SU-DHL-6 (cell line): Measurements from ENCODE around the gene PTRH2.

Experiments used
- H2AFZ ChIP-seq: fragments of 200-600 bp; sonication (generic); 2 replicates; pipeline ENCODE4 v1.6.1; 2014; ENCODE audit warnings: low read depth, mild to moderate bottlenecking, moderate library complexity, mixed read lengths, antibody characterized with exemption, low read length; ENCODE audit not compliant: severe bottlenecking
- H3F3A ChIP-seq: fragments of 200-600 bp; shearing (Covaris generic); 2 replicates; pipeline ENCODE4 v1.6.0; 2016; ENCODE audit warnings: antibody characterized with exemption, mild to moderate bottlenecking; ENCODE audit not compliant: insufficient read depth
- H3K27ac ChIP-seq: fragments of 200-600 bp; sonication (generic); 2 replicates; pipeline ENCODE4 v1.5.1; 2016; ENCODE audit warnings: low read depth, mild to moderate bottlenecking, low read length, moderate library complexity, mixed read lengths
- H3K27me3 ChIP-seq: fragments of 200-600 bp; sonication (generic), shearing (Covaris generic); 2 replicates; pipeline ENCODE4 v1.6.0; 2014; ENCODE audit warnings: mild to moderate bottlenecking, low read length
- H3K36me3 ChIP-seq: fragments of 200-600 bp; sonication (generic); 2 replicates; pipeline ENCODE4 v1.6.1; 2014; ENCODE audit warnings: mild to moderate bottlenecking, low read length, mixed read lengths
- H3K4me2 ChIP-seq: fragments of 300-600, 200-600 bp; shearing (Covaris generic), sonication (generic); 2 replicates; pipeline ENCODE4 v1.6.0; 2014; ENCODE audit warnings: low read length, low read depth, mild to moderate bottlenecking; ENCODE audit not compliant: poor library complexity, severe bottlenecking
- H3K4me3 ChIP-seq: fragments of 200-600 bp; sonication (generic); 2 replicates; pipeline ENCODE4 v1.5.1; 2014; ENCODE audit warnings: antibody characterized with exemption, low read length, mild to moderate bottlenecking, mixed read lengths; ENCODE audit not compliant: insufficient read depth, poor library complexity, severe bottlenecking
- H3K79me2 ChIP-seq: fragments of 200-600 bp; sonication (generic); 2 replicates; pipeline ENCODE4 v1.6.1; 2014; ENCODE audit warnings: mild to moderate bottlenecking, low read length, moderate library complexity; ENCODE audit not compliant: insufficient read depth
- H3K9ac ChIP-seq: fragments of 200-600 bp; sonication (generic); 2 replicates; pipeline ENCODE4 v1.7.0; 2014; ENCODE audit warnings: mild to moderate bottlenecking, low read length
- H3K9me2 ChIP-seq: fragments of 200-600 bp; sonication (generic); replicated peaks from 2 replicates; pipeline ENCODE4 v1.6.1; 2014; ENCODE audit warnings: low read length; ENCODE audit not compliant: insufficient read depth
- H3K9me3 ChIP-seq: fragments of 200-600 bp; sonication (generic); 2 replicates; pipeline ENCODE4 v1.6.1; 2014; ENCODE audit warnings: low read length, mixed read lengths; ENCODE audit not compliant: insufficient read depth
- H4K20me1 ChIP-seq: fragments of 200-600 bp; sonication (generic); 2 replicates; pipeline ENCODE4 v1.6.1; 2014; ENCODE audit warnings: low read depth, mild to moderate bottlenecking, antibody characterized with exemption, low read length, moderate library complexity, mixed read lengths
- CTCF ChIP-seq: fragments of 200-600 bp; sonication (generic); IDR thresholded peaks from one replicate; pipeline ENCODE4 v1.5.1; 2017; ENCODE audit warnings: antibody characterized with exemption, mild to moderate bottlenecking, low read length, moderate library complexity; ENCODE audit not compliant: insufficient read depth, poor library complexity, severe bottlenecking
- EZH2phosphoT487 ChIP-seq: fragments of 200-600 bp; sonication (generic), shearing (Covaris generic); conservative IDR thresholded peaks from 2 replicates; pipeline ENCODE4 v1.6.1; 2018; ENCODE audit warnings: mild to moderate bottlenecking, antibody characterized with exemption, low read length, moderate library complexity, mixed read lengths

The PTRH2 gene

DNA sequence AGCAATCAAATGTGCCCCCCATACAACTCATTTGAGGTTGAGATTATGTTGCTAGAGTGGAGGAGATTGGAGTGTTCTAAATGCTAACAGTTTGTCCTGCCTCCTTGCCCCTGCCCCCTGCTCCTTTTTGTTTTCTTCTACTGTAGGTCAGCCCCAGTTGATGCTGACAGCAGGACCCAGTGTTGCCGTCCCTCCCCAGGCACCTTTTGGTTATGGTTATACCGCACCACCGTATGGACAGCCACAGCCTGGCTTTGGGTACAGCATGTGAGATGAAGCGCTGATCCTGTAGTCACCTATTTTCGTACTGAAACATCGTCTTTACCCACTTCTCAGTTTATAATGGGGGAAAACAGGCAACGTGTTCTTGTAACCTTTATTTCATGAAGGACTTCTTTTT lies 13.6 kb downstream of the PTRH2 start:
- Histone ChIP-seq H3K9ac (no peak overlapping the region), H3K36me3 (peaks cover 43% of the 10 kb centered on the region), H3F3A (peaks cover 51% of the 10 kb centered on the region), H3K4me2 (no peak overlapping the region), H3K27me3 (no peaks in the 10 kb centered on the region), H4K20me1 (peaks cover 7% of the 10 kb centered on the region; the same call in 1 of the 2 replicates), H3K79me2 (peaks cover 50% of the 10 kb centered on the region), H3K9me2 (no peaks in the 10 kb centered on the region), H3K9me3 (no peaks in the 10 kb centered on the region), H3K27ac (no peak overlapping the region), H3K4me3 (no peak overlapping the region), H2AFZ (no peak overlapping the region)
- no peak for TF ChIP-seq CTCF
- TF ChIP-seq EZH2phosphoT487: no peak

DNA sequence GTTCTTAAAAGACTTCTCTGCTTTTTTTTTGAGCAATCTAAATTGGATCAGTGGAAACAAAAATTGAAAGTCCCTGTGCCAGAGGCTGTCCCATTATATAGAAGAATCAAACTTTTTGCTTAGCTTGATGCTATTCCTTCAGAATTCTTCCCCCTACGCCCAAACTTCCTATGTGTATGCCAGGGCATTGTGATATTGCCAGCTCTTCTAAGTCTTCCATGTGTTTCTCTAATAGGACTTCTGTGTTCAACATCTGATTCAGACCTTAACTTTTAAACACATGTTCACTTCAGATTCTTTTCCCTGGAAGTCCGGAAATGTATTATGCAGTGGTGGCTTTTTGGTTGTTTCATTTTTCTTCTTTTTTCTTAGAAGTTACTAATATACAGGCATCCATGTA lies 18.7 kb downstream of the PTRH2 start:
- H3K79me2 ChIP-seq: peaks cover 14% of the 10 kb centered on the region; the same call in 1 of the 2 replicates

GRCh38 chr17:59688008-59688407 lies 19.2 kb downstream of the PTRH2 start:
- Histone ChIP-seq H3K9me2 (no peaks in the 10 kb centered on the region), H2AFZ (no peak overlapping the region), H3K79me2 (peaks cover 14% of the 10 kb centered on the region; the same call in 1 of the 2 replicates), H3K4me2 (no peak overlapping the region), H3K36me3 (peaks cover 75% of the 10 kb centered on the region), H3K4me3 (no peak overlapping the region), H3K9ac (no peak overlapping the region), H3K27ac (no peak overlapping the region), H3F3A (peaks cover 40% of the 10 kb centered on the region; the same call in 1 of the 2 replicates), H3K27me3 (no peaks in the 10 kb centered on the region), H4K20me1 (no peaks in the 10 kb centered on the region; the same call in 1 of the 2 replicates), H3K9me3 (no peaks in the 10 kb centered on the region)
- TF ChIP-seq CTCF (no peak), EZH2phosphoT487 (no peak)

More for the DNA sequence above, 18.7 kb downstream of the PTRH2 start:
- no peak for TF ChIP-seq EZH2phosphoT487
- no peak for TF ChIP-seq CTCF
- Histone ChIP-seq H3K9me2 (no peaks in the 10 kb centered on the region), H3K36me3 (peaks cover 70% of the 10 kb centered on the region), H3K27ac (no peak overlapping the region), H4K20me1 (no peaks in the 10 kb centered on the region; the same call in 1 of the 2 replicates), H3K9ac (no peak overlapping the region), H3K4me3 (no peak overlapping the region), H3K27me3 (no peaks in the 10 kb centered on the region), H2AFZ (no peak overlapping the region), H3K9me3 (no peaks in the 10 kb centered on the region), H3K4me2 (no peak overlapping the region), H3F3A (peaks cover 42% of the 10 kb centered on the region)

DNA sequence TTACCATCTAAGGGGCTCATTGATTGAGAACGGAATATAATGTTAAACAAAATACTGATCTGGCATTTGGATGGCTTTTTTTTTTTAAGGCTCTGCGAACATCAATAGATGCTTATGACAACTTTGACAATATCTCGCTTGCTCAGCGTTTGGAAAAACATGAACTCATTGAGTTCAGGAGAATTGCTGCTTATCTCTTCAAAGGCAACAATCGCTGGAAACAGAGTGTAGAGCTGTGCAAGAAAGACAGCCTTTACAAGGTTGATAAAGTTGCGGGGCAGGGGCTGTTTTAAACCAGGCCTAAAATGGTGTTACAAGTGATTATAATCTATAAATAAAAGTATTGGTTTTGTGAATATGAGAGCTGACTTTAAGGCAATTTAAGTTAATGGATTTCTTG lies 22.3 kb downstream of the PTRH2 start:
- peaks cover 94% of the 10 kb centered on the region for H3K36me3 ChIP-seq
- no peak overlapping the region for H3K4me2 ChIP-seq
- H3K9ac ChIP-seq: no peak overlapping the region
- no peaks in the 10 kb centered on the region; the same call in 1 of the 2 replicates for H4K20me1 ChIP-seq
- H3K79me2 ChIP-seq: peaks cover 13% of the 10 kb centered on the region; the same call in 1 of the 2 replicates
- no peaks in the 10 kb centered on the region for H3K9me3 ChIP-seq
- TF ChIP-seq EZH2phosphoT487 (no peak), CTCF (no peak)
- peaks cover 36% of the 10 kb centered on the region for H3F3A ChIP-seq
- H3K9me2 ChIP-seq: no peaks in the 10 kb centered on the region
- H3K4me3 ChIP-seq: no peak overlapping the region
- no peak overlapping the region for H2AFZ ChIP-seq
- no peak overlapping the region for H3K27ac ChIP-seq
- H3K27me3 ChIP-seq: no peaks in the 10 kb centered on the region
